Coronary artery (tissue), 2 donors: ENCODE results near the gene CCNB3.

Source experiments
- DNase-seq: peaks from one replicate; pipeline ENCODE4 v3.0.0-alpha.2; 2017; ENCODE audit warnings: low spot score
- H3K27ac ChIP-seq, 2 donors: fragments of 200-600 bp; sonication (generic); one replicate each; pipeline ENCODE4 v1.5.1; 2016 to 2019
- H3K4me3 ChIP-seq: fragments of 200-600 bp; sonication (generic); 2 replicates; pipeline ENCODE4 v1.5.1; 2016; ENCODE audit warnings: mild to moderate bottlenecking, moderate library complexity
- TF ChIP-seq, protein P1 (sequence below): fragments of 200-600 bp; sonication (generic); IDR thresholded peaks from one replicate; pipeline ENCODE4 v1.5.1; 2019; ENCODE audit warnings: antibody characterized with exemption

Gene CCNB3

DNA sequence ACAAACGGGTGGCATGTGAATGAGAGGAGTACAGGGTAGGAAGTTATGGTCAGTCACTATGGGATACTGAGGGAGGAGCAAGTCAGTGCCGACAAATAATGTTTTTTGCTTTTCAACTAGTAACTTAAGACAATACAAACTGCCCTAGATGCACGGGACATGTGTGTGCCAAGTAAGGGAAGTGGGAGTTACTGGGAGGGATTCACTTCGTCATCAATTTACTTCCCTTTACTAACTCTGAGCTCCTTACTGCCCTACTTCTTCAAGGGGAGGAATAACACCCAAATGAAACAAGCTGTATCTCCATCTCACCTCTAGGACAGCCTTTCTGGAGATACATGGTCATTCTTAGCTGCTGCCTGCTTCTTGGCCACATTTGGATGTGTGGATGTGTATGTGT, 168.4 kb downstream of the CCNB3 start:
- Histone ChIP-seq H3K27ac (no peak overlapping the region), H3K4me3 (no peak overlapping the region)
- TF ChIP-seq, protein P1, sequence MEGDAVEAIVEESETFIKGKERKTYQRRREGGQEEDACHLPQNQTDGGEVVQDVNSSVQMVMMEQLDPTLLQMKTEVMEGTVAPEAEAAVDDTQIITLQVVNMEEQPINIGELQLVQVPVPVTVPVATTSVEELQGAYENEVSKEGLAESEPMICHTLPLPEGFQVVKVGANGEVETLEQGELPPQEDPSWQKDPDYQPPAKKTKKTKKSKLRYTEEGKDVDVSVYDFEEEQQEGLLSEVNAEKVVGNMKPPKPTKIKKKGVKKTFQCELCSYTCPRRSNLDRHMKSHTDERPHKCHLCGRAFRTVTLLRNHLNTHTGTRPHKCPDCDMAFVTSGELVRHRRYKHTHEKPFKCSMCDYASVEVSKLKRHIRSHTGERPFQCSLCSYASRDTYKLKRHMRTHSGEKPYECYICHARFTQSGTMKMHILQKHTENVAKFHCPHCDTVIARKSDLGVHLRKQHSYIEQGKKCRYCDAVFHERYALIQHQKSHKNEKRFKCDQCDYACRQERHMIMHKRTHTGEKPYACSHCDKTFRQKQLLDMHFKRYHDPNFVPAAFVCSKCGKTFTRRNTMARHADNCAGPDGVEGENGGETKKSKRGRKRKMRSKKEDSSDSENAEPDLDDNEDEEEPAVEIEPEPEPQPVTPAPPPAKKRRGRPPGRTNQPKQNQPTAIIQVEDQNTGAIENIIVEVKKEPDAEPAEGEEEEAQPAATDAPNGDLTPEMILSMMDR: no peak
- DNase-seq: no peak

DNA sequence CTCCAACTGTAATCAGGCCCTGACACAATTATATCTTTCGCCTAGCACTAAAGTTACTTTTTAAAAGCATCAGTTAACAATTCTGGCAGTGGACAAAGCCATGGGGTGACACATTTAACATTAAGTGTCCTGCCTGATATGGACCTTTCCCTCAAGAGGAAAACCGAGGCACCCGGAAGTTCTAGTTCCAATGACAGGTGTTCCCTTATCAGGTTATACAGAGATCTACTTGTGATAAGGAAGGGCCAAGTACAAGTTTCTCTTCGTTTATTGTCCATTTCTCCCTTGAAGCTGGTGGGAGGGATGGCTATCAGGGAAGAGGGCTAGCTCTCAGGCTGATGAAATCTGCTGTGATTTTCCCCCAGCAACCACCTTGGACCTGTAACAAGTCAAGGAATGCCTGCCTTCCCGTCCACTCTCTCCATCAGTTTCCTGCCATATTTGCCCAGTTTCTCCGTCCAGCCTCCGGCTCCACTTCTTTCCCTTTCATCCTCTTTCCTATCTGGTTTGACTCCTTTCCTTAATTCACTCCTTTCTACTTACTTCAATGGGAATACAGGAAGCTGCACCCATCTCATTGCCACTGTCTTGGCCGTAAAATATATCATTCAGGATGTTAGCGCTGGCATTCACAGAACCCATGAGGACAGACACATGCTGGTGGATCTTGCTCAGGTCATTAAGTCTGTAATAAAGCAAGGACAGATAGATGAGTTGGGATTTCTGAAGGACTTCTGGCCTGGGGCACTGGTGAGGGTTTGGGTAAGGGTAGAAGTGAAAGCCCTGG, 171.1 kb downstream of the CCNB3 start:
- TF ChIP-seq, protein P1: no peak
- H3K27ac ChIP-seq: no peak overlapping the region
- DNase-seq: no peak
- H3K4me3 ChIP-seq: no peak overlapping the region

DNA sequence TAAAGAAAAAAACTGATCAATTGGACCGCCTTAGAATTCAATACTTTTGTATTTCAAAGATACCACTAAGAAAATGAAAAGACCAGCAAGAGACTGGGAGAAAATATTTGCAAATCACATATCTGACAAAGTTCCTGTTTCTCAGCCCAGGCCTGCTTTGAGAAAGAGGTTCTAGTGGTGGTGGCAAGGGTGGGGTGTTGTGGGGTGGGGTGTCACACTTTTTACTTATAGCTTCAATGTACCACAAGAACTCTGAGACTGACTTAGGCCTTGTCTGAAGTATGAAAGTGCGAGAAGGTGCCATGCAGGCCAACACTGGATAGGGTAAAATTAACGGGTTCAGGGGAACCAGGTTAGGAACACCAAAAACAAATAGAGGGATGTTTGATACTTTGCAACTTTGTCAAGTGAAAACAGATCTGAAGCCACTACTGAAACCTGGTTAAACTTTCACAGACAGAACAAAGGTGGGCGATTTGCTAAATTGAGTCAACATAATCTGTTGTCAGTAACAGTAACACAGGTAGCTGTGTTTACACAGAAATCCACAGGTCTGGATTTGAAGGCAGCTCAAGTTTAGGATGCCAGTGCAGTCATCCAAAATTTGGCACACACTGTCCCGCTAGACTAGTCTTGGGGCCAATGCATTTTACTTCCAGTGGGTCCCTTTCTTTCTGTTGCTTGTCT, 177.3 kb downstream of the CCNB3 start:
- TF ChIP-seq, protein P1: no peak
- no peak for DNase-seq
- H3K27ac ChIP-seq: no peak overlapping the region
- H3K4me3 ChIP-seq: no peak overlapping the region

DNA sequence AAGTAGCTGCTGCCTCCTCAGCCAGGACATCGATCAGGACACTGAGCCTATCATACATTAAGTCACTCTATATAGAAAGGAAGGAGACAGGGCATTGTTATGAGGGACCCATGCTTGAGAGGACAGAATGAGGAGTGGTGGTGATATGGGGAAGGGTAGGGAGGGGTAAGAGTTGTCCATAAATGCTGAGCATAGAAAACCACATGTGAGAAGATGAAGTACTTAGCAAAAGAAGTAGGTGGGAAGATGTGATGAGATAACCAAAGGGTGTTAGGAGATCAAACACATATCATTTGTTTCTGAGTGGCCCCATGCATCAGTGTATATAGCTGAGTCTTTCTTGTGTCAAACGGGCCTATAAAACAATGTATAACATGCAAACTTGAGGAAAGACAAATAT, 182.0 kb downstream of the CCNB3 start:
- no peak overlapping the region for H3K4me3 ChIP-seq
- H3K27ac ChIP-seq: no peak overlapping the region
- no peak for DNase-seq
- TF ChIP-seq, protein P1: no peak

DNA sequence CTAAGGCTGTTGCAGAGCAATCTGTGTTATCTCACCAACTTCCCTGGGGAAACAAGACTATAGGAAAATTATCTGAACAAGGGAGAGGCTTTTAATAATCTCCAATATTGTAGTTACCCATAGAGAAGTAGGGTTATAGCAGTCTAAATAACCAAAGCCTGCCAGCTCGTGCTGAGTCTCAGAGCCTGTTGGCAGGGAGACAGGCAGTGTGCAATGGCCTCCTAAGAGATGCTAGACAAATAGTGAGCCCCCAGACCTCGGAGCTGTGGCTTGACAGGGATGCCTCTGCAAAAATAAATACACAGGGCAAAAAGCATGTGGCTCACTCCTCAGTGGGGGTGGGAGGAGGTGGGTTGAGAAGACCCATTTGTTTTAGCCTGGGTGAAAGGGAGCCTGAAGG, 189.3 kb downstream of the CCNB3 start:
- TF ChIP-seq, protein P1: no peak
- Histone ChIP-seq H3K27ac (no peak overlapping the region), H3K4me3 (no peak overlapping the region)
- no peak for DNase-seq
